ENCODE data around the gene ATP5F1B. TPM values are rescaled to one million over a fixed set of nuclear protein-coding genes. Genes with fewer than 3 reads are reported as not detected.
"Not testable (repeated sequence)": the region's sequence is repeated elsewhere in the genome, so short reads cannot be mapped to it uniquely, and the experiment has no call there.

Gene ATP5F1B
- polyA plus RNA-seq, 4 donors, result 527 to 1,455 (median 997) TPM

DNA sequence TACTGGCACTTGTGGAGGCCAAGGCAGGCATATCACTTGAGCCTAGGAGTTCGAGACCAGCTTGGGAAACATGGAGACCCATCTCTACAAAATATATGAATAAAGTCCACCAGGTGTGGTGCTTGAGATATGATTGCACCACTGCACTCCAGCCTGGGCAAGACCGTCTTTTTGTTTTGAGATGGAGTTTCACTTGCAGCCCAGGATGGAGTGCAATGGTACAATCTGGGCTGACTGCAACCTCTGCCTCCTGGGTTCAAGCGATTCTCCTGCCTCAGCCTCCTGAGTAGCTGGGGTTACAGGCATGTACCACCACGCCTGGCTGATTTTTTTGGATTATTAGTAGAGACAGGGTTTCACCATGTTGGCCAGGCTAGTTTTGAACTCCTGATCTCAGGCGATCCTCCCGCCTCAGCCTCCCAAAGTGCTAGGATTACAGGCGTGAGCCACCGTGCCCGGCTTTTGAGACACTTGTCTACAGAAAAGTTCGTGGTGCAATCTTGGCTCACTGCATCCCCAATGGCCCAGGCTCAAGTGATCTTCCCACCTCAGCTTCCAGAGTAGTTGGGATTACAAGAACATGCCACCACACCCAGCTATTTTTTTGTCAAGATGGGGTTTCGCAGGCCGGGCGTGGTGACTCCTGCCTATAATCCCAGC, 16.3 kb upstream of the ATP5F1B start:
- DNase-seq, result no peak
- peaks cover 6 to 29% (median 9%) of the 10 kb centered on the region in 3 donors for H3K36me3 ChIP-seq (ENCODE audit: control insufficient read depth in 3 of 3, insufficient read depth in 2 of 3, low read depth in 1 of 3, low read length in 3 of 3)

GRCh38 chr12:56661560-56661959, 15.8 kb upstream of the ATP5F1B start:
- DNase-seq, result no peak
- 86 to 88% (median 86%) methylated on average over 7 of the region's 7 CpGs for WGBS, 3 donors
- H3K9me3 ChIP-seq (ENCODE audit: control insufficient read depth in 2 of 2, insufficient read depth in 1 of 2, low read depth in 1 of 2, low read length in 1 of 2), result no peaks in the 10 kb centered on the region
- H3K27ac ChIP-seq (ENCODE audit: low read depth in 1 of 3, low read length in 2 of 3), result no peak overlapping the region
- peaks cover 6 to 24% (median 7%) of the 10 kb centered on the region in 3 donors for H3K36me3 ChIP-seq (ENCODE audit: control insufficient read depth in 3 of 3, insufficient read depth in 2 of 3, low read depth in 1 of 3, low read length in 3 of 3)
- FAIRE-seq, result no peak
- peaks cover 0 to 2% (median 0%) of the 10 kb centered on the region in 3 donors for H3K4me1 ChIP-seq (ENCODE audit: control insufficient read depth in 3 of 3, insufficient read depth in 2 of 3, low read depth in 1 of 3, low read length in 2 of 3)
- H3K4me3 ChIP-seq (ENCODE audit: low read depth in 1 of 3, low read length in 3 of 3), result no peak overlapping the region
- H3K27me3 ChIP-seq (ENCODE audit: control insufficient read depth in 3 of 3, insufficient read depth in 3 of 3, low read length in 3 of 3), result no peaks in the 10 kb centered on the region

More for the DNA sequence above, 16.3 kb upstream of the ATP5F1B start:
- WGBS, 3 donors, result 91 to 95% (median 92%) methylated on average over 13 of the region's 13 CpGs
- Histone ChIP-seq H3K4me3 (ENCODE audit: low read depth in 1 of 3, low read length in 3 of 3) (no peak overlapping the region), H3K4me1 (ENCODE audit: control insufficient read depth in 3 of 3, insufficient read depth in 2 of 3, low read depth in 1 of 3, low read length in 2 of 3) (peaks cover 0 to 2% (median 0%) of the 10 kb centered on the region in 3 donors), H3K27ac (ENCODE audit: low read depth in 1 of 3, low read length in 2 of 3) (no peak overlapping the region), H3K27me3 (ENCODE audit: control insufficient read depth in 3 of 3, insufficient read depth in 3 of 3, low read length in 3 of 3) (no peaks in the 10 kb centered on the region), H3K9me3 (ENCODE audit: control insufficient read depth in 2 of 2, insufficient read depth in 1 of 2, low read depth in 1 of 2, low read length in 1 of 2) (no peaks in the 10 kb centered on the region)
- FAIRE-seq, result no peak

- Histone ChIP-seq H3K27me3 (ENCODE audit: control insufficient read depth in 3 of 3, insufficient read depth in 3 of 3, low read length in 3 of 3) (no peaks in the 10 kb centered on the region), H3K27ac (ENCODE audit: low read depth in 1 of 3, low read length in 2 of 3) (no peak overlapping the region), H3K4me1 (ENCODE audit: control insufficient read depth in 3 of 3, insufficient read depth in 2 of 3, low read depth in 1 of 3, low read length in 2 of 3) (peaks cover 0 to 2% (median 0%) of the 10 kb centered on the region in 3 donors), H3K36me3 (ENCODE audit: control insufficient read depth in 3 of 3, insufficient read depth in 2 of 3, low read depth in 1 of 3, low read length in 3 of 3) (peaks cover 2 to 14% (median 2%) of the 10 kb centered on the region in 3 donors), H3K9me3 (ENCODE audit: control insufficient read depth in 2 of 2, insufficient read depth in 1 of 2, low read depth in 1 of 2, low read length in 1 of 2) (peaks cover 0 to 16% of the 10 kb centered on the region in 2 donors), H3K4me3 (ENCODE audit: low read depth in 1 of 3, low read length in 3 of 3) (no peak overlapping the region)
- 41 to 63% (median 49%) methylated on average over 1 of the region's 1 CpG for WGBS, 3 donors
- DNase-seq, result peak in 1 of 2 donors; percentile 28
- no peak for FAIRE-seq
Observed at GRCh38 chr12:56658921-56659320, 13.1 kb upstream of the ATP5F1B start.

DNA sequence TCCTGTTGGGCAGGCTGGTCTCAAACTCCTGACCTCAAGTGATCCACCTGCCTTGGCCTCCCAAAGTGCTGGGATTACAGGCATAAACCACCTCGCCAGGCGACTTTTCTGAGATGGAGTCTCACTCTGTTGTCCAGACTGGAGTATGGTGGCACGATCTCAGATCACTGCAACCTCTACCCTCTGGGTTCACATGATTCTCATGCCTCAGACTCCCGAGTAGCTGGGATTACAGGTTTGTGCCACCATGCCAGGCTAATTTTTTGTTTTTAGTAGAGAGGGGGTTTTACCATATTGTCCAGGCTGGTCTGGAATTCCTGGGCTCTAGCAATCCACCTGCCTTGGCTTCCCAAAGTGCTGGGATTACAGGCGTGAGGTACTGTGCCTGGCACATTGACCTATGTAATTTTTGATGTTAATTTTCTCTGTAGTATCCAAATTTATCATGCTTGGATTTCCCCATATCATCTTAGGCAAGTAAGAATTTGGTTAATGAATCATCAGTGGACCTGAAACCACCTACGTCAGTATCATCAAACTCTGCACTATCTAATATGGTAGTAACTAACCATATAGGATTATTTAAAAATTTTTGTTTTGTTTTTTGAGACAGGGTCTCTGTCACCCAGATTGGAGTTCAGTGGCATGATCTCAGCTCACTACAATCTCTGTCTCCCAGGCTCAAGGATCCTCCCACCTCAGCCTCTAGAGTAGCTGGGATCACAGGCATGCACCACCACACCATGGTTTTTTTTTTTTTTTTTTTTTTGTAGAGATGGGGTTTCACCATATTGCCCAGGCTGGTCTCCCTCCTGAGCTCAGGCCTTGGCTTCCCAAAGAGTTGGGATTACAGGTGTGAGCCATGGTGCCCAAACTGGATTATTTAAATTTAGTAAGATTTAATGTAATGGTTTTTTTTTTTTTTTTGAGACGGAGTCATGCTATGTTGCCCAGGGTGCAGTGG, 11.9 kb upstream of the ATP5F1B start:
- no peak for FAIRE-seq
- no peak for DNase-seq
- H3K36me3 ChIP-seq (ENCODE audit: control insufficient read depth in 3 of 3, insufficient read depth in 2 of 3, low read depth in 1 of 3, low read length in 3 of 3), result peaks cover 0 to 12% (median 2%) of the 10 kb centered on the region in 3 donors
- H3K27ac ChIP-seq (ENCODE audit: low read depth in 1 of 3, low read length in 2 of 3), result no peak overlapping the region
- peaks cover 0 to 2% (median 0%) of the 10 kb centered on the region in 3 donors for H3K4me1 ChIP-seq (ENCODE audit: control insufficient read depth in 3 of 3, insufficient read depth in 2 of 3, low read depth in 1 of 3, low read length in 2 of 3)
- H3K27me3 ChIP-seq (ENCODE audit: control insufficient read depth in 3 of 3, insufficient read depth in 3 of 3, low read length in 3 of 3), result no peaks in the 10 kb centered on the region
- peaks cover 0 to 21% of the 10 kb centered on the region in 2 donors for H3K9me3 ChIP-seq (ENCODE audit: control insufficient read depth in 2 of 2, insufficient read depth in 1 of 2, low read depth in 1 of 2, low read length in 1 of 2)
- 80 to 82% (median 80%) methylated on average over 7 of the region's 7 CpGs for WGBS, 3 donors
- H3K4me3 ChIP-seq (ENCODE audit: low read depth in 1 of 3, low read length in 3 of 3), result no peak overlapping the region

DNA sequence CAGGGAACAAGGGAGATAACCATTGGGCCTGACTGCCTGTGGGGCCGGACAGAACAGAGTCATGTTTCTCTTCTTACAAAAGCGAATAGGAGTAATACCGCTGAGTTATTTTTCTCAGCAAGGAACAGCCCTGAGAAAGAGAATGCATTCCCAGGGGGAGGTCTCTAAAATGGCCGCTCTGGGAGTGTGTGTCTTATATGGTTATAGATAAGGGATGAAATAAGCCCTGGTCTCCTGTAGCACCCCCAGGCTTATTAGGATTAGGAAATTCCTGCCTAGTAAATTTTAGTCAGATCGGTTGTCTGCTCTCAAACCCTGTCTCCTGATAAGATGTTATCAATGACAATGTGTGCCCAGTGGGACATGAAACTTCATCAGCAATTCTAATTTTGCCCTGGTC, 8.0 kb upstream of the ATP5F1B start:
- not testable (repeated sequence) for H3K36me3 ChIP-seq (ENCODE audit: control insufficient read depth in 3 of 3, insufficient read depth in 2 of 3, low read depth in 1 of 3, low read length in 3 of 3); FAIRE-seq; H3K27me3 ChIP-seq (ENCODE audit: control insufficient read depth in 3 of 3, insufficient read depth in 3 of 3, low read length in 3 of 3); H3K4me3 ChIP-seq (ENCODE audit: low read depth in 1 of 3, low read length in 3 of 3); H3K4me1 ChIP-seq (ENCODE audit: control insufficient read depth in 3 of 3, insufficient read depth in 2 of 3, low read depth in 1 of 3, low read length in 2 of 3); H3K27ac ChIP-seq (ENCODE audit: low read depth in 1 of 3, low read length in 2 of 3); DNase-seq
- H3K9me3 ChIP-seq (ENCODE audit: control insufficient read depth in 2 of 2, insufficient read depth in 1 of 2, low read depth in 1 of 2, low read length in 1 of 2), result peaks cover 0 to 21% of the 10 kb centered on the region in 2 donors
- WGBS, 3 donors, result 86 to 87% (median 87%) methylated on average over 5 of the region's 5 CpGs

DNA sequence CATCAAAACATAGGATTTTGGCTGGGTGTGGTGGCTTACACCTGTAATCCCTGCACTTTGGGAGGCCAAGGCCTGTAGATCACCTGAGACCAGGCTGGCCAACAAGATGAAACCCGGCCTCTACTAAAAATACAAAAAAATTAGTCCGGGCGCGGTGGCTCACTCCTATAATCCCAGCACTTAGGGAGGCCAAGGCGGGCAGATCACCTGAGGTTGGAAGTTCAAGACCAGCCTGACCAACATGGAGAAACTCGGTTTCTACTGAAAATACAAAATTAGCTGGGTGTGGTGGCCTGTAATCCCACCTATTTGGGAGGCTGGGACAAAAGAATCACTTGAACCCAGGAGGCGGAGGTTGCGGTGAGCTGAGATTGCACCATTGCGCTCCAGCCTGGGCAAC, 2.2 kb upstream of the ATP5F1B start:
- not testable (repeated sequence) for H3K4me3 ChIP-seq (ENCODE audit: low read depth in 1 of 3, low read length in 3 of 3); H3K9me3 ChIP-seq (ENCODE audit: control insufficient read depth in 2 of 2, insufficient read depth in 1 of 2, low read depth in 1 of 2, low read length in 1 of 2); FAIRE-seq; H3K36me3 ChIP-seq (ENCODE audit: control insufficient read depth in 3 of 3, insufficient read depth in 2 of 3, low read depth in 1 of 3, low read length in 3 of 3); H3K27ac ChIP-seq (ENCODE audit: low read depth in 1 of 3, low read length in 2 of 3); DNase-seq; H3K27me3 ChIP-seq (ENCODE audit: control insufficient read depth in 3 of 3, insufficient read depth in 3 of 3, low read length in 3 of 3)
- WGBS, 3 donors, result 96 to 98% (median 96%) methylated on average over 9 of the region's 9 CpGs
- H3K4me1 ChIP-seq (ENCODE audit: control insufficient read depth in 3 of 3, insufficient read depth in 2 of 3, low read depth in 1 of 3, low read length in 2 of 3), result peaks cover 0 to 17% (median 0%) of the 10 kb centered on the region in 3 donors

- FAIRE-seq, result no peak
- DNase-seq, result peak in 1 of 2 donors; percentile 55
- peaks cover 11 to 33% (median 19%) of the 10 kb centered on the region in 3 donors for H3K36me3 ChIP-seq (ENCODE audit: control insufficient read depth in 3 of 3, insufficient read depth in 2 of 3, low read depth in 1 of 3, low read length in 3 of 3)
- peak overlapping the region; percentile 64 to 97 (median 77) for H3K4me3 ChIP-seq (ENCODE audit: low read depth in 1 of 3, low read length in 3 of 3)
- no peaks in the 10 kb centered on the region for H3K27me3 ChIP-seq (ENCODE audit: control insufficient read depth in 3 of 3, insufficient read depth in 3 of 3, low read length in 3 of 3)
- H3K27ac ChIP-seq (ENCODE audit: low read depth in 1 of 3, low read length in 2 of 3), result peak overlapping the region; percentile 90 to 99 (median 90)
- H3K9me3 ChIP-seq (ENCODE audit: control insufficient read depth in 2 of 2, insufficient read depth in 1 of 2, low read depth in 1 of 2, low read length in 1 of 2), result no peaks in the 10 kb centered on the region
- WGBS, 3 donors, result 0 to 1% (median 0%) methylated on average over 29 of the region's 29 CpGs
- peaks cover 0 to 22% (median 0%) of the 10 kb centered on the region in 3 donors for H3K4me1 ChIP-seq (ENCODE audit: control insufficient read depth in 3 of 3, insufficient read depth in 2 of 3, low read depth in 1 of 3, low read length in 2 of 3)
Observed at GRCh38 chr12:56645201-56645716, 525 bp downstream of the ATP5F1B start.

GRCh38 chr12:56644654-56645053, 1.1 kb downstream of the ATP5F1B start:
- Histone ChIP-seq H3K9me3 (ENCODE audit: control insufficient read depth in 2 of 2, insufficient read depth in 1 of 2, low read depth in 1 of 2, low read length in 1 of 2) (no peaks in the 10 kb centered on the region), H3K4me1 (ENCODE audit: control insufficient read depth in 3 of 3, insufficient read depth in 2 of 3, low read depth in 1 of 3, low read length in 2 of 3) (peaks cover 0 to 22% (median 0%) of the 10 kb centered on the region in 3 donors), H3K4me3 (ENCODE audit: low read depth in 1 of 3, low read length in 3 of 3) (peak overlapping the region; percentile 64 to 97 (median 77)), H3K27me3 (ENCODE audit: control insufficient read depth in 3 of 3, insufficient read depth in 3 of 3, low read length in 3 of 3) (no peaks in the 10 kb centered on the region), H3K36me3 (ENCODE audit: control insufficient read depth in 3 of 3, insufficient read depth in 2 of 3, low read depth in 1 of 3, low read length in 3 of 3) (peaks cover 17 to 39% (median 19%) of the 10 kb centered on the region in 3 donors), H3K27ac (ENCODE audit: low read depth in 1 of 3, low read length in 2 of 3) (peak overlapping the region; percentile 90 to 99 (median 90))
- 4 to 36% (median 9%) methylated on average over 4 of the region's 4 CpGs for WGBS, 3 donors
- DNase-seq, result no peak
- FAIRE-seq, result no peak

Measured in small intestine (tissue), 7 donors.